ENCODE measurements around the gene ECM2. TPM values are rescaled to one million over a fixed set of nuclear protein-coding genes. Genes with fewer than 3 reads are reported as not detected.

ECM2 gene
- total and polyA plus RNA-seq, 2 of the 13 experiments (the other 11 are each of a cell fraction or from before 2014, with no cell fraction given) = 0.37 TPM; not detected in 1

DNA sequence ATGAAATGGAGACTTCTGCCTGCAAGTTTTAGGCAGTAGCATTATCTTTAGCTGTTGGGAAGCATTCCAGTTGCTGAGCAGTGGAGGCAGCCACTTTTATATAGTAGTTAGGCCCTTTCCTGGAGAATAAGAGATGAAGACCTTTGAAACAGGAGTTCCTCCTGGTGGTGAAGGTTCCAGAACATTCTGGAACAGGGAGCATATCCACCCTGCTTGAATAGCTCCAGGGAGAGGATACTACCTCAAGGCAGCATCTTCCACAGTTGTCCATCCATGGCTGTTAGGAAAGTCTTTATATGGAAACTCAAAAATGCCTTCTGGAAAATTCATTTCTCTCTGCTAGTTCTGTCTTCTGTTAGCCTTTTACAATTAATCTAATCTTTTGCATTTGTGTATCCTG lies 56.4 kb downstream of the ECM2 start:
- no peak overlapping the region for H3K9ac ChIP-seq (ENCODE audit: insufficient read depth, low read depth, low read length)
- BruUV-seq (replicated peaks) = no TSS peak
- no peak for FAIRE-seq
- DNase-seq (ENCODE audit: low spot score) = no peak
- no peak overlapping the region for H3K4me3 ChIP-seq (replicated peaks in 1 of 3; ENCODE audit: insufficient read depth in 1 of 3, low read depth in 2 of 3, low read length in 3 of 3)
- intact Hi-C loops (cut with micrococcal nuclease; ENCODE audit: unreplicated experiment) = no loop called here
- no peaks in the 10 kb centered on the region for H4K20me1 ChIP-seq (ENCODE audit: insufficient read depth, low read length)
- H3K36me3 ChIP-seq (replicated peaks in 1 of 2; ENCODE audit: control insufficient read depth in 1 of 2, insufficient read depth in 2 of 2, low read length in 2 of 2) = no peaks in the 10 kb centered on the region
- POLR2A ChIA-PET = no interaction called here
- no peak overlapping the region for H3K27ac ChIP-seq (ENCODE audit: extremely low read length, insufficient read depth, low read length)
- H3K27me3 ChIP-seq (ENCODE audit: control insufficient read depth in 1 of 2, insufficient read depth in 2 of 2, low read length in 2 of 2) = no peaks in the 10 kb centered on the region
- CTCF ChIA-PET (ENCODE audit: low intra/inter-chr PET ratio, low total read pairs) = no interaction called here
- no peak overlapping the region for H2AFZ ChIP-seq (ENCODE audit: low read length)
- no peak overlapping the region for H3K4me2 ChIP-seq (ENCODE audit: low read depth, low read length)
- no peaks in the 10 kb centered on the region for H3K9me3 ChIP-seq (ENCODE audit: low read length)
- H3K4me1 ChIP-seq (ENCODE audit: insufficient read depth, low read length) = peaks cover 13% of the 10 kb centered on the region
- in situ Hi-C loops (cut with HindIII; ENCODE audit: extremely low pct_ligation_motif_present, low pct_unique_long_range_greater_than_20kb) = no loop called here
- no peaks in the 10 kb centered on the region for H3K79me2 ChIP-seq (ENCODE audit: insufficient read depth, low read length)
- ATAC-seq = no peak
- TF ChIP-seq CHD4 (IDR thresholded peaks at IDR 0.05; ENCODE audit: borderline replicate concordance, low read length) (no peak), ZNF431 (CRISPR knock-in tag; IDR thresholded peaks at IDR 0.05; ENCODE audit: borderline replicate concordance, low read depth) (no peak), GZF1 (CRISPR knock-in tag; IDR thresholded peaks at IDR 0.05) (no peak), TRIM24 (CRISPR knock-in tag; IDR thresholded peaks at IDR 0.05) (no peak), FOXM1 (CRISPR knock-in tag; IDR thresholded peaks at IDR 0.05) (no peak), ZBTB21 (CRISPR knock-in tag; IDR thresholded peaks at IDR 0.05) (no peak), ZNF292 (CRISPR knock-in tag; IDR thresholded peaks at IDR 0.05; ENCODE audit: borderline replicate concordance, low read depth) (no peak), MZF1 (CRISPR knock-in tag; IDR thresholded peaks at IDR 0.05; ENCODE audit: borderline replicate concordance) (no peak), ZNF510 (CRISPR knock-in tag; IDR thresholded peaks at IDR 0.05; ENCODE audit: low read depth) (no peak), ZNF350 (CRISPR knock-in tag; IDR thresholded peaks at IDR 0.05; ENCODE audit: borderline replicate concordance, low read depth) (no peak), GPN1 (CRISPR knock-in tag; IDR thresholded peaks at IDR 0.05; ENCODE audit: borderline replicate concordance) (no peak), HDAC6 (IDR thresholded peaks at IDR 0.05; ENCODE audit: low read depth, low read length) (no peak), RFX1 (IDR thresholded peaks at IDR 0.05) (no peak), MEIS1 (CRISPR knock-in tag; IDR thresholded peaks at IDR 0.05; ENCODE audit: borderline replicate concordance) (no peak), CEBPZ (IDR thresholded peaks at IDR 0.05; ENCODE audit: low read length) (no peak), TCF7L2 (IDR thresholded peaks at IDR 0.05; ENCODE audit: low read depth, low read length) (no peak), ZBTB1 (CRISPR knock-in tag; IDR thresholded peaks at IDR 0.05; ENCODE audit: borderline replicate concordance) (no peak)
- TF ChIP-seq, protein P1, sequence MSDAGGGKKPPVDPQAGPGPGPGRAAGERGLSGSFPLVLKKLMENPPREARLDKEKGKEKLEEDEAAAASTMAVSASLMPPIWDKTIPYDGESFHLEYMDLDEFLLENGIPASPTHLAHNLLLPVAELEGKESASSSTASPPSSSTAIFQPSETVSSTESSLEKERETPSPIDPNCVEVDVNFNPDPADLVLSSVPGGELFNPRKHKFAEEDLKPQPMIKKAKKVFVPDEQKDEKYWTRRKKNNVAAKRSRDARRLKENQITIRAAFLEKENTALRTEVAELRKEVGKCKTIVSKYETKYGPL (CRISPR knock-in tag; IDR thresholded peaks at IDR 0.05) = no peak
- TF ChIP-seq, protein P2, sequence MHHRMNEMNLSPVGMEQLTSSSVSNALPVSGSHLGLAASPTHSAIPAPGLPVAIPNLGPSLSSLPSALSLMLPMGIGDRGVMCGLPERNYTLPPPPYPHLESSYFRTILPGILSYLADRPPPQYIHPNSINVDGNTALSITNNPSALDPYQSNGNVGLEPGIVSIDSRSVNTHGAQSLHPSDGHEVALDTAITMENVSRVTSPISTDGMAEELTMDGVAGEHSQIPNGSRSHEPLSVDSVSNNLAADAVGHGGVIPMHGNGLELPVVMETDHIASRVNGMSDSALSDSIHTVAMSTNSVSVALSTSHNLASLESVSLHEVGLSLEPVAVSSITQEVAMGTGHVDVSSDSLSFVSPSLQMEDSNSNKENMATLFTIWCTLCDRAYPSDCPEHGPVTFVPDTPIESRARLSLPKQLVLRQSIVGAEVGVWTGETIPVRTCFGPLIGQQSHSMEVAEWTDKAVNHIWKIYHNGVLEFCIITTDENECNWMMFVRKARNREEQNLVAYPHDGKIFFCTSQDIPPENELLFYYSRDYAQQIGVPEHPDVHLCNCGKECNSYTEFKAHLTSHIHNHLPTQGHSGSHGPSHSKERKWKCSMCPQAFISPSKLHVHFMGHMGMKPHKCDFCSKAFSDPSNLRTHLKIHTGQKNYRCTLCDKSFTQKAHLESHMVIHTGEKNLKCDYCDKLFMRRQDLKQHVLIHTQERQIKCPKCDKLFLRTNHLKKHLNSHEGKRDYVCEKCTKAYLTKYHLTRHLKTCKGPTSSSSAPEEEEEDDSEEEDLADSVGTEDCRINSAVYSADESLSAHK (CRISPR knock-in tag; IDR thresholded peaks at IDR 0.05; ENCODE audit: borderline replicate concordance) = no peak

All from HepG2 (cell line).